Measurements from ENCODE around the gene RAB5IF. TPM values are rescaled to one million over a fixed set of nuclear protein-coding genes. Genes with fewer than 3 reads are reported as not detected.

RAB5IF gene
- polyA plus RNA-seq, 1 donor from 2014 or later: 205 TPM

- Histone ChIP-seq H3K9me3 (ENCODE audit: low read length) (no peaks in the 10 kb centered on the region), H3K4me2 (ENCODE audit: low read length) (no peak overlapping the region), H3K4me3 (ENCODE audit: low read length) (no peak overlapping the region), H3K9me2 (ENCODE audit: insufficient read depth, low read length) (no peaks in the 10 kb centered on the region), H3K27me3 (ENCODE audit: insufficient read depth, low read depth, low read length) (peaks cover 22% of the 10 kb centered on the region), H3K9ac (ENCODE audit: low read length) (no peak overlapping the region), H3F3A (ENCODE audit: insufficient read depth, low read length, poor library complexity, severe bottlenecking) (no peaks in the 10 kb centered on the region), H3K79me2 (replicated peaks; ENCODE audit: insufficient read depth, low read length) (peaks cover 24% of the 10 kb centered on the region), H3K36me3 (ENCODE audit: insufficient read depth, low read length) (no peaks in the 10 kb centered on the region), H3K27ac (ENCODE audit: low read length) (no peak overlapping the region), H2AFZ (ENCODE audit: low read depth, low read length) (no peak overlapping the region), H4K20me1 (ENCODE audit: insufficient read depth) (no peaks in the 10 kb centered on the region)
- no peak for TF ChIP-seq SMC3 (conservative IDR thresholded peaks at IDR 0.05; ENCODE audit: poor library complexity)
- no peak for TF ChIP-seq CTCF (IDR thresholded peaks at IDR 0.05; ENCODE audit: poor library complexity, severe bottlenecking)
- no peak for TF ChIP-seq REST (IDR thresholded peaks at IDR 0.05; ENCODE audit: borderline replicate concordance)
- no peak for TF ChIP-seq MXI1 (conservative IDR thresholded peaks at IDR 0.05; ENCODE audit: poor library complexity, severe bottlenecking)
- no peak for TF ChIP-seq POLR2AphosphoS5 (IDR thresholded peaks at IDR 0.05)
- TF ChIP-seq EZH2 (IDR thresholded peaks at IDR 0.05; ENCODE audit: borderline replicate concordance, insufficient read depth, low read length, poor library complexity, severe bottlenecking): no peak
- no peak for TF ChIP-seq TAF1 (IDR thresholded peaks at IDR 0.05; ENCODE audit: low read depth)
- no peak for TF ChIP-seq EP300 (conservative IDR thresholded peaks at IDR 0.05; ENCODE audit: poor library complexity, severe bottlenecking)
- no peak for TF ChIP-seq RAD21 (conservative IDR thresholded peaks at IDR 0.05)
Observed at GRCh38 chr20:36576081-36576445, 29.5 kb upstream of the RAB5IF start.

- H2AFZ ChIP-seq (ENCODE audit: low read depth, low read length): no peak overlapping the region
- H3K9ac ChIP-seq (ENCODE audit: low read length): no peak overlapping the region
- no peaks in the 10 kb centered on the region for H4K20me1 ChIP-seq (ENCODE audit: insufficient read depth)
- H3K79me2 ChIP-seq (replicated peaks; ENCODE audit: insufficient read depth, low read length): peaks cover 24% of the 10 kb centered on the region
- no peak overlapping the region for H3K4me3 ChIP-seq (ENCODE audit: low read length)
- H3K9me2 ChIP-seq (ENCODE audit: insufficient read depth, low read length): no peaks in the 10 kb centered on the region
- peaks cover 18% of the 10 kb centered on the region for H3K27me3 ChIP-seq (ENCODE audit: insufficient read depth, low read depth, low read length)
- no peak overlapping the region for H3K4me2 ChIP-seq (ENCODE audit: low read length)
- H3K36me3 ChIP-seq (ENCODE audit: insufficient read depth, low read length): no peaks in the 10 kb centered on the region
- no peaks in the 10 kb centered on the region for H3K9me3 ChIP-seq (ENCODE audit: low read length)
- no peak overlapping the region for H3K27ac ChIP-seq (ENCODE audit: low read length)
- TF ChIP-seq POLR2AphosphoS5 (IDR thresholded peaks at IDR 0.05) (no peak), EZH2 (IDR thresholded peaks at IDR 0.05; ENCODE audit: borderline replicate concordance, insufficient read depth, low read length, poor library complexity, severe bottlenecking) (no peak), MXI1 (conservative IDR thresholded peaks at IDR 0.05; ENCODE audit: poor library complexity, severe bottlenecking) (no peak), EP300 (conservative IDR thresholded peaks at IDR 0.05; ENCODE audit: poor library complexity, severe bottlenecking) (no peak), RAD21 (conservative IDR thresholded peaks at IDR 0.05) (no peak), CTCF (IDR thresholded peaks at IDR 0.05; ENCODE audit: poor library complexity, severe bottlenecking) (no peak), SMC3 (conservative IDR thresholded peaks at IDR 0.05; ENCODE audit: poor library complexity) (no peak), TAF1 (IDR thresholded peaks at IDR 0.05; ENCODE audit: low read depth) (no peak), REST (IDR thresholded peaks at IDR 0.05; ENCODE audit: borderline replicate concordance) (no peak)
- no peaks in the 10 kb centered on the region for H3F3A ChIP-seq (ENCODE audit: insufficient read depth, low read length, poor library complexity, severe bottlenecking)
Observed at GRCh38 chr20:36578356-36579041, 27.1 kb upstream of the RAB5IF start.
